ENCODE data around the gene PXMP4. TPM values are rescaled to one million over a fixed set of nuclear protein-coding genes. Genes with fewer than 3 reads are reported as not detected.

The PXMP4 gene
- total RNA-seq, 1 experiment from 2014 or later, result 3.3 TPM

DNA sequence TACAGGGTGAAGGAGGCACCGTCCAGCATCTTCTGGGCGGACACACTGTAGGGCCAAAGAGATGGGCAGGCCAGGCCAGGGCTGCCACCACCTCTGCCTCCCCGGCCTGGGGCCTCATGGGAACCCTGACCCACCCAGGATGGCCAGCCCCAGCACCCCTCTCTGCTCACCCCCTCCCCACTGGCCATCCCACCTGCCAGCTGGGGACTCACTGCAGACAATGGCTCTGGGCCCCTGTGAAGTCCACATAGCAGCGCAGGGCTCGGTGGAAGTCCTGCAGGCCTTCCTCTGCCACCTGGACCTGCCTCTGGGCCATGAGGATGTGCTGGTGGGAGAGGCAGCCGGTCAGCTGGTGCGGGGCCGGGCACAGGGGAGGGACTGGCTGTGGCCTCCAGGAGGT lies 61.6 kb downstream of the PXMP4 start (continued):
- TF ChIP-seq, protein P1, sequence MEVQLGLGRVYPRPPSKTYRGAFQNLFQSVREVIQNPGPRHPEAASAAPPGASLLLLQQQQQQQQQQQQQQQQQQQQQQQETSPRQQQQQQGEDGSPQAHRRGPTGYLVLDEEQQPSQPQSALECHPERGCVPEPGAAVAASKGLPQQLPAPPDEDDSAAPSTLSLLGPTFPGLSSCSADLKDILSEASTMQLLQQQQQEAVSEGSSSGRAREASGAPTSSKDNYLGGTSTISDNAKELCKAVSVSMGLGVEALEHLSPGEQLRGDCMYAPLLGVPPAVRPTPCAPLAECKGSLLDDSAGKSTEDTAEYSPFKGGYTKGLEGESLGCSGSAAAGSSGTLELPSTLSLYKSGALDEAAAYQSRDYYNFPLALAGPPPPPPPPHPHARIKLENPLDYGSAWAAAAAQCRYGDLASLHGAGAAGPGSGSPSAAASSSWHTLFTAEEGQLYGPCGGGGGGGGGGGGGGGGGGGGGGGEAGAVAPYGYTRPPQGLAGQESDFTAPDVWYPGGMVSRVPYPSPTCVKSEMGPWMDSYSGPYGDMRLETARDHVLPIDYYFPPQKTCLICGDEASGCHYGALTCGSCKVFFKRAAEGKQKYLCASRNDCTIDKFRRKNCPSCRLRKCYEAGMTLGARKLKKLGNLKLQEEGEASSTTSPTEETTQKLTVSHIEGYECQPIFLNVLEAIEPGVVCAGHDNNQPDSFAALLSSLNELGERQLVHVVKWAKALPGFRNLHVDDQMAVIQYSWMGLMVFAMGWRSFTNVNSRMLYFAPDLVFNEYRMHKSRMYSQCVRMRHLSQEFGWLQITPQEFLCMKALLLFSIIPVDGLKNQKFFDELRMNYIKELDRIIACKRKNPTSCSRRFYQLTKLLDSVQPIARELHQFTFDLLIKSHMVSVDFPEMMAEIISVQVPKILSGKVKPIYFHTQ (CRISPR knock-in tag; IDR thresholded peaks at IDR 0.05), result no peak
- TF ChIP-seq OVOL2 (CRISPR knock-in tag; IDR thresholded peaks at IDR 0.05; ENCODE audit: borderline replicate concordance) (no peak), PREB (CRISPR knock-in tag; IDR thresholded peaks at IDR 0.05; ENCODE audit: borderline replicate concordance) (no peak), NR3C1 (CRISPR knock-in tag; conservative IDR thresholded peaks at IDR 0.05; ENCODE audit: low read depth) (no peak), ZNF317 (CRISPR knock-in tag; IDR thresholded peaks at IDR 0.05; ENCODE audit: borderline replicate concordance, low read depth) (no peak), E2F5 (CRISPR knock-in tag; IDR thresholded peaks at IDR 0.05) (no peak), RELA (CRISPR knock-in tag; IDR thresholded peaks at IDR 0.05; ENCODE audit: borderline replicate concordance) (no peak), ZNF138 (CRISPR knock-in tag; conservative IDR thresholded peaks at IDR 0.05) (no peak), EMX1 (CRISPR knock-in tag; IDR thresholded peaks at IDR 0.05) (no peak), JAZF1 (CRISPR knock-in tag; IDR thresholded peaks at IDR 0.05) (no peak), GRHL2 (CRISPR knock-in tag; IDR thresholded peaks at IDR 0.05; ENCODE audit: insufficient replicate concordance, severe bottlenecking) (no peak), ERG (CRISPR knock-in tag; IDR thresholded peaks at IDR 0.05) (no peak), ZSCAN18 (CRISPR knock-in tag; IDR thresholded peaks at IDR 0.05) (no peak)
- TF ChIP-seq, protein P2, sequence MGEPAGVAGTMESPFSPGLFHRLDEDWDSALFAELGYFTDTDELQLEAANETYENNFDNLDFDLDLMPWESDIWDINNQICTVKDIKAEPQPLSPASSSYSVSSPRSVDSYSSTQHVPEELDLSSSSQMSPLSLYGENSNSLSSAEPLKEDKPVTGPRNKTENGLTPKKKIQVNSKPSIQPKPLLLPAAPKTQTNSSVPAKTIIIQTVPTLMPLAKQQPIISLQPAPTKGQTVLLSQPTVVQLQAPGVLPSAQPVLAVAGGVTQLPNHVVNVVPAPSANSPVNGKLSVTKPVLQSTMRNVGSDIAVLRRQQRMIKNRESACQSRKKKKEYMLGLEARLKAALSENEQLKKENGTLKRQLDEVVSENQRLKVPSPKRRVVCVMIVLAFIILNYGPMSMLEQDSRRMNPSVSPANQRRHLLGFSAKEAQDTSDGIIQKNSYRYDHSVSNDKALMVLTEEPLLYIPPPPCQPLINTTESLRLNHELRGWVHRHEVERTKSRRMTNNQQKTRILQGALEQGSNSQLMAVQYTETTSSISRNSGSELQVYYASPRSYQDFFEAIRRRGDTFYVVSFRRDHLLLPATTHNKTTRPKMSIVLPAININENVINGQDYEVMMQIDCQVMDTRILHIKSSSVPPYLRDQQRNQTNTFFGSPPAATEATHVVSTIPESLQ (CRISPR knock-in tag; IDR thresholded peaks at IDR 0.05), result no peak

GRCh38 chr20:33657704-33658095 lies 62.4 kb downstream of the PXMP4 start:
- H3K36me3 Mint-ChIP-seq, result peaks cover 6% of the 10 kb centered on the region
- no peak overlapping the region for H3K4me3 Mint-ChIP-seq
- H3K27me3 Mint-ChIP-seq (ENCODE audit: low read depth), result peaks cover 2% of the 10 kb centered on the region; the same call in 1 of the 2 replicates
- peaks cover 25% of the 10 kb centered on the region for H3K4me1 Mint-ChIP-seq
- DNase-seq (ENCODE audit: low spot score) (no peak), ATAC-seq (no peak)
- ChIA-PET CTCF (no interaction called here), POLR2A (no interaction called here)
- H3K27ac Mint-ChIP-seq, result no peak overlapping the region
- no peaks in the 10 kb centered on the region for H3K9me3 Mint-ChIP-seq
- TF ChIP-seq ZNF263 (CRISPR knock-in tag; IDR thresholded peaks at IDR 0.05; ENCODE audit: low read depth) (no peak), CBFB (CRISPR knock-in tag; IDR thresholded peaks at IDR 0.05; ENCODE audit: low read depth) (no peak), GABPB1 (CRISPR knock-in tag; IDR thresholded peaks at IDR 0.05) (no peak), ZSCAN18 (CRISPR knock-in tag; IDR thresholded peaks at IDR 0.05) (no peak), ZMAT4 (CRISPR knock-in tag; IDR thresholded peaks at IDR 0.05) (no peak), TP53 (CRISPR knock-in tag; IDR thresholded peaks at IDR 0.05) (no peak), NFYB (CRISPR knock-in tag; conservative IDR thresholded peaks at IDR 0.05; ENCODE audit: low read depth) (no peak), TCF7 (CRISPR knock-in tag; IDR thresholded peaks at IDR 0.05; ENCODE audit: low read depth) (no peak), ZBTB21 (CRISPR knock-in tag; IDR thresholded peaks at IDR 0.05; ENCODE audit: borderline replicate concordance) (no peak), ATF2 (CRISPR knock-in tag; IDR thresholded peaks at IDR 0.05; ENCODE audit: borderline replicate concordance, low read depth) (no peak)

Data from WTC11 (cell line).